Stimulated activated CD4-positive, alpha-beta T cell treated with anti-CD3 and anti-CD28 coated beads, Interleukin-4, amount 100 ng/mL, for 4 hours (primary cell): ENCODE results near the gene USO1.
A peak's percentile ranks its signal among the peaks of the same experiment; 100 is the strongest.
"Not testable (repeated sequence)": the region's sequence is repeated elsewhere in the genome, so short reads cannot be mapped to it uniquely, and the experiment has no call there.

Experiments used
- DNase-seq, 2 experiments: peaks; one replicate each; pipeline ENCODE4 v3.0.0-alpha.2; 2020

USO1 gene, protein sequence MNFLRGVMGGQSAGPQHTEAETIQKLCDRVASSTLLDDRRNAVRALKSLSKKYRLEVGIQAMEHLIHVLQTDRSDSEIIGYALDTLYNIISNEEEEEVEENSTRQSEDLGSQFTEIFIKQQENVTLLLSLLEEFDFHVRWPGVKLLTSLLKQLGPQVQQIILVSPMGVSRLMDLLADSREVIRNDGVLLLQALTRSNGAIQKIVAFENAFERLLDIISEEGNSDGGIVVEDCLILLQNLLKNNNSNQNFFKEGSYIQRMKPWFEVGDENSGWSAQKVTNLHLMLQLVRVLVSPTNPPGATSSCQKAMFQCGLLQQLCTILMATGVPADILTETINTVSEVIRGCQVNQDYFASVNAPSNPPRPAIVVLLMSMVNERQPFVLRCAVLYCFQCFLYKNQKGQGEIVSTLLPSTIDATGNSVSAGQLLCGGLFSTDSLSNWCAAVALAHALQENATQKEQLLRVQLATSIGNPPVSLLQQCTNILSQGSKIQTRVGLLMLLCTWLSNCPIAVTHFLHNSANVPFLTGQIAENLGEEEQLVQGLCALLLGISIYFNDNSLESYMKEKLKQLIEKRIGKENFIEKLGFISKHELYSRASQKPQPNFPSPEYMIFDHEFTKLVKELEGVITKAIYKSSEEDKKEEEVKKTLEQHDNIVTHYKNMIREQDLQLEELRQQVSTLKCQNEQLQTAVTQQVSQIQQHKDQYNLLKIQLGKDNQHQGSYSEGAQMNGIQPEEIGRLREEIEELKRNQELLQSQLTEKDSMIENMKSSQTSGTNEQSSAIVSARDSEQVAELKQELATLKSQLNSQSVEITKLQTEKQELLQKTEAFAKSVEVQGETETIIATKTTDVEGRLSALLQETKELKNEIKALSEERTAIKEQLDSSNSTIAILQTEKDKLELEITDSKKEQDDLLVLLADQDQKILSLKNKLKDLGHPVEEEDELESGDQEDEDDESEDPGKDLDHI

DNA sequence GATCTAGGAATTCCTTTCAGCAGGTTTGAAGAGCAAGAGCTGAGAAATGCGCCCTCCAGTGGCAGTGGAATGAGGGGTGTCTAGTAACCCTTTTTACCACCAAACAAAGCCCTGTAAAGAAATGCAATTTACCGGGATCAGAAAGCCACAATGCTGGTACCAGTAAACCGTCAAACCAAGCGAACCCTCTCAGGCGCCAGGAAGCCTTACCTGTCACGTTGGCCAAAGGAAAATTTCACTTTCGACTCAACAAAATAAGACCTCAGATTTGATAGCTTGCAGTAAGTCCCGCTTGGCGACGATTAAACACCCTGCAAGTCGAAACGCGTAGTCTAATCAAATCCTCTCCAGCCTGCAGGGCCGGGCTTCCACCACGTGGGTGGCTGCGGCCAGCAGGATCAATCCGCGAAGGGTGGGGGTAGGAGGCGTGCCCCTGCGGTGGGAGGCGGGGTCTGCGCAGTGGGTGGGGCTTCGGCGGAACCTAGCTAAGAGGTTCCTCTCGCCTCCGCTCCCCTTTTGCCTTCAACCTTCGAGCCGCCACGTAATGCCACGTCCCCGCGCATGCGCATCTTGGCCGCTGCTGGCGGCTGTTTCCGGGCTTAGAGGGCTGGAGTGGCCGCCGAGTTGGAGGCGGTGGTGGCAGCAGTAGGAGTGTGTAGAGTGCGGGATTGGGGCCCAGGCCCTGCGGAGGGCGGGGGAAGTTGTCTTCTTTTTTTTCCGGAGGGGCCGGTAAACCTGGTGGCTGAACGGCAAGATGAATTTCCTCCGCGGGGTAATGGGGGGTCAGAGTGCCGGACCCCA lies at the start of gene USO1:
Gene USO1, plus strand, starts transcription at position 512 of the 801 bp plus-strand sequence. Its CDS starts 243 bp downstream, at position 755.
- peak; percentile 98 to 99 for DNase-seq

DNA sequence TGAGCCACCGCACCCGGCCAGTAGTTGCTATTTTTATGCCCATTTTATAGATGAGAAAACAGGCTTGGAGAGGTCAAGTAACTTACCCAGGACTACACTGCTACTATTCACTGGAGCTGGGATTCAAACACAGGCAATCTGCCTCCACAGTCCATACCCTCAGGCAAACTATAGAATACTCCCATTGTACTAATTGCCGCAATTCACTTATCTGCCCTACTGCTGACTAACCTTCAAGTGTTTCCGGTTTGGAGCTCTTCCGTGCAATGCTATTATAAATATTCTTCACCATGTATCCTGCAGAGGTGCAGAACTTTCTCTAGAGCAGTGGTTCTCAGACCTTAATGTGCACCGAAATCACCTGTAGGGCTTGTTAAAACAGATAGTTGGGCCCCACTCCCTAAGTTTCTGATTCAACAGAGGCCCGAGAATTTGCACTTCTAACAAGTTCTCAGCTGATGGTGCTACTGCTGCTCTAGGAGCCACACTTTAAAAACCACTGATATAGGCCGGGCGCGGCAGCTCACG lies 49.3 kb upstream of the USO1 start:
- no peak for DNase-seq

DNA sequence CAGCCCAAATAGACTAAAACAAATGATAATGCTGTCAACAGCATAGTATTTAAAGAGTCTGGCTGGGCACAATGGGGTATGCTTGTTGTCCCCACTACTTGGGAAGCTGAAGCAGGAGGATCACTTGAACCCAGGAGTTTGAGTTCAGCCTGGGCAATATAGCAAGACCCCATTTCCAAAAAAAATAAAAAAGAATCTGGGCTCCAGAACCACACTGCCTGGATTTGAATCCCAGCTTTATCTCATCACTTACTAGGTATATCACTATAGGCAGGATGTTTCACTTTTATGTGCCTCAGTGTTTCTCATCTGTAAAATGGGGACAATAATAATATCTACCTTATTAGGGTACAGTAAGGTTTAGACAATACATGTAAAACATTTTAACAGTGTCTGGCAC lies 45.9 kb upstream of the USO1 start:
- DNase-seq, result no peak

DNA sequence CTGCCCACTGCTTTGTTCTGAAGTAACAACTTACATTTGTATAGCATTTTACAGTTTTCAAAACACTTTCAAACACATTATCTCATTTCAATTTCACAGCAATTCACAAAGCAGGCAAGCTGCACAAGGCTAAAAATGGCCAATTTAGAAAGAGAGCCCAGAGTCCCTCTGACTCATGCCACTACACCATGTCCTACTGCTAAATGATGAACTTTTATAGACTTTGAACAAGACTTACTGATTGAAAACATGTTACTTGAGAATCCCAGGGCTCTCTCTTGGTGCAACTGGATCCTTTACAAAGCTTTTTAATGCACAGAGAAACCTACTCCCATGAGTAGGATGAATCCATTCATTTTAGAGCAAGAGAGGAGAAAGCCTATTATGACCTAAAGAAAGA lies 45.4 kb upstream of the USO1 start:
- DNase-seq, result no peak

DNA sequence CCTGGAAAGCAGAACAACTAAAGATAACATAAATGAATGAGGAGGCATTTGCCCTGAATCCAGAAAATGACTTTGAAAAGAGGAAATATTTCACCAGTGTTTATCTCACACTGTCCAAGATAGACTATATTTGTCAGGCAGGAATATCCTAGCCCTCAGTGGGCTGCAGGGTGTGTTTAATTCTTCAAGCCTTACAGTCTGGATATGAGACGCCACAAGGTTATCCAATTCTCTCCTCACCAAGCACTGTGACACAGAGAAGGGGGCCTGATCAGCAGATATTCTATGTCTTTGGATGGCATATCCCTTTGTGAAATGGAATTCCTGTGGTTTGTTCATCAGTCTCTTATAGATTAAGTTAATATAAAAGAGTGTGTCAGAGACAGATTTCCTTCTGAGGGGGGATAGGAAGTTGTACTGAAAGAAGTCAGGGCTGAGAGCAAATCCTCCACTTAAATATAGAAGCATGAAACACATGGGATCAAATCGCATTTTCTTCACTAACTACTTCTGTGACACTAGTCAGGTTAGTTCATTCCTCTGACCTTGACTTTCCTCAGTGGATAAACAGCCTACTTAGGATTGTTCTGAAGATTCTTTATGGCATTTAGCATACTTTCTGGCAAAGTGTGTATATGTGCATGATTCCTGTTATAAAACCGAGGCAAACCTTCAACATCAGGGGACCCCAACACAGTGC lies 44.4 kb upstream of the USO1 start:
- no peak for DNase-seq

DNA sequence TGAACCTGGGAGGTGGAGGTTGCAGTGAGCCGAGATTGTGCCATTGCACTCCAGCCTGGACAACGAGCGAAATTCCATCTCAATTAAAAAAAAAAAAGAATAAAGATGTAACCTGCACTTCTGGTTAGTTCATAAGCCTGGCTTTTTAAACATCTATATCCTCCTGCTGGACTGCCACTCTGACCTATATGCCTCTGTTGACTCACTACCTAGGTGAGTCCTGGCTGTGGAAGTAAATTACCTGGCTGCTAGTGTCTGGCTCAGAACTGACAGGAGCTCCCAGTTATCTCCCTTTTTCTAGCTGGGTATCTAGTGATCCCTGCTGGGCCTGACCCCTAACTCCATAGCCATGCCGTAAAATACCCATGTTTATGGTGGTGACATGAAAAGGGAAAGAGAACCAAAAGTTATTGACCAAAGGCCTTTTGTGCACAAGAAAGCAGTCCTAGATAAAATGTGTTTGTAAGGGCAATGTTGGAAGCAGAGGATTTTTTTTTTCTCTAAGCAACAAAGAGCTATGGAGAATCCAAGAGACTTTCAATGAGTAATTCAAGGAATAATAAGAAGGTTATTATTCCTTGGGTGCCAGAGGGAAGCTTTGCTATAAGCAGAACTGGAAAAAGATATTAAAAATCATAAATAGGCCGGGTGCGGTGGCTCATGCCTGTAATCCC lies 40.8 kb upstream of the USO1 start:
- DNase-seq, result no peak

DNA sequence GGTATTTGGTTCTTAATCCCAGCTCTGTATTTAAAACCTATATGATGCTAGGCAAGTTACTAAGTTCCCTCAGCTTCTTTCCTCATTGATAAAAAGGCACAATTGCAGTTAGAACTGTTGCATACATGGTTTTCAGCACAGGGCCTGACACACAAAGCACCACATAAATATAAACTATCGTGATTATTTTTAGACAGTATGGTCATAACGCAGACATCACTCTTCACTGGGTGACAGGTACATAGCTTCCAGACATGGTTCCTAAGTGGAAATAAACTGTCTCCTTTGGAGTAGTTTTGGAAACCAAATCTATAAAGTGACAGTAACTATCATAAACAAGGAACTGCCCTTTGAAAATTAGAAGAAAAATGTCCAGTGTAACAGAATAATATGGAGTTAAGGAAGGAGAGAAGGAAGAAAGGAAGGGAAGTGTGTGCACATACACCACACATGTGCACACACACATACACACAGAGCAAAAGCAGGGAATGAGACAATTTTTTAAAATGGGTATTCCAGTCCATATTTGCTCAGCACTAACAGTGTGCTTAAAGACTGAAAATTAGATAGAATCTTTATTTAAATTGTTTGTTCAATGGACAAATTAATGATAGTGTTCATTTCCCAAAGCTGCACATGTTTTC lies 38.7 kb upstream of the USO1 start:
- DNase-seq, result no peak

DNA sequence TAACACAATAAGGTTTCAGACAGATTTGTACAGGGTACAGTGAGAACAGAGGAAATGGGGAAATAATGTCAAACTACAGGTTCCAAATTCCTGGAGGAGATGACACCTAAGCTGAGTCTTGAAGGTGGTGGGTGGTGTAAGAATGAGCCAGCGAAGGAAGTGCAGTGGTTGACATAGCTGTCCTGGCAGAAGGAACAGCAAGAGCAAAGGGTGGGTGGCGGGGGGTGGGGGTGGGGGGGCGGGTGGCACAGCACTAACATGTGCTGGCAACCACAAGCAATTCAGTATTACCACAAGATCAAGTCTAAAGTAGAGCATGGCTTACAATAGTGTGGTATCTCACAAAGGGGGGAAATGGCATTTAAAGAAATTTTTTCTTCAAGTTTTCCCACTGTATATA lies 38.0 kb upstream of the USO1 start:
- peak in 1 of 2 experiments; percentile 52 for DNase-seq

DNA sequence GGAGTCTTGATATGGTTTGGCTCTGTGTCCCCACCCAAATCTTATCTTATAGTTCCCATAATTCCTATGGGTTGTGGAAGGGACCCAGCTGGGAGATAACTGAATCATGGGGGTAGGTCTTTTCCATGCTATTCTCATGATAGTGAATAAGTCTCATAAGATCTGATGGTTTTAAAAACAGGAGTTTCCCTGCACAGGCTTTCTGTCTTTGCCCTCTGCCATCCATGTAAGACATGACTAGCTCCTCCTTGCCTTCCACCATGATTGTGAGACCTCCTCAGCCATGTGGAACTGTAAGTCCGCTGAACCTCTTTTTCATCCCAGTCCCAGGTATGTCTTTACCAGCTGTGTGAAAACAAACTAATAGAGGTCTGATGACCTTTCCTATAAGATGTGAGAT lies 37.3 kb upstream of the USO1 start:
- DNase-seq, result not testable (repeated sequence)

DNA sequence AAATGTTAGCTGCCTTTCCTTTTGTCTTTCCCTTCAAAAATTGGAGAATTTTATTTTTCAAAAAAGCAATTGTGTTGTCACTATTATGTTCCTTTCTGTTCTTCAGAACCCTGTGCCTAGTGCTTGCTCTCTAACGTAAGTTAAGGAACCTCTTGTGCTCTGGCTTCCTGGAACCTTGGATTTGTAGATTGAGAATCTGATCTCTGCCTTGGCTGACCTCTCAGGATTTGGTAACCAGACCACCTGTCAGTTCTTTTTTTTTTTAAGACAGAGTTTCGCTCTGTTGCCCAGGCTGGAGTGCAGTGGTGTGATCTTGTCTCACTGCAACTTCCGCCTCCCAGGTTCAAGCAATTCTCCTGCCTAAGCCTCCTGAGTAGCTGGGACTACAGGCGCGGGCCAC lies 32.3 kb upstream of the USO1 start:
- not testable (repeated sequence) for DNase-seq

DNA sequence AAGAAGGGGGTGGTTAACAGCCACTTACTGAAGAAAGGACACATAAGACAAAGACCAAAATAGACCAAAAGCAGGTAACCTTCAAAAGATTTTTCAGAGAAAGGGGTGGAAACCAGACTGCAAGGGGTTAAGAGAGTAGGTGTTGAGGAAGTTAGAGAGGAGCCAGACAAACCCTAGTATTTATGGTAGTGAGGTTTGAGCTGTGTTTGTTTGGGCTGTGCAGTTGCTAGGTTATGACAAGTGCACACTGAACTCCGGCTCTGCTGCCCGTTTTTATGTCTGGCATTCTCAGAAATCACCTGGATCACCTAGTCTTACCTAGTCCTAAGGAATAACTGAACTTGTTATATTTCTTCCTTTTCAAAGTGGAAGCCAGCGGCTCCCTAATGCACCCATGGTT lies 28.3 kb upstream of the USO1 start:
- DNase-seq, result no peak

DNA sequence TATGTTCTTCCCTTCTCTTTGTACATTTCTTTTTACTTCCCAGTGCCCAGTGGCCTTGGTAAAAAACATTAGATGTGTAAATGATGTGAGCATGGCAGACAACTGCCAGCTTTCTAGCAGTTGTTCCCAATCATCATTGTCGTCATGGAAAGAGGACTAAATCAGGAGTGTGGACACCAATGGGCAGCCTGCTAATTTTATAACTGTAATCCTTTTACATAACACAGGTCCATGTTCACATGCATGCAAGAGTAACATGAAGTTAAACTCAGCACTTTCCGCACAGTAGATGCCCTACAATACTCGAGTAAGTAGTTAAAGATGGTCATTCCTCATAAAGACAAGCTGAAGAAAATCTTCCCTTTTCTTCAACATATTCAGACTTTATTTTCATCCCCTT lies 27.8 kb upstream of the USO1 start:
- DNase-seq, result no peak

DNA sequence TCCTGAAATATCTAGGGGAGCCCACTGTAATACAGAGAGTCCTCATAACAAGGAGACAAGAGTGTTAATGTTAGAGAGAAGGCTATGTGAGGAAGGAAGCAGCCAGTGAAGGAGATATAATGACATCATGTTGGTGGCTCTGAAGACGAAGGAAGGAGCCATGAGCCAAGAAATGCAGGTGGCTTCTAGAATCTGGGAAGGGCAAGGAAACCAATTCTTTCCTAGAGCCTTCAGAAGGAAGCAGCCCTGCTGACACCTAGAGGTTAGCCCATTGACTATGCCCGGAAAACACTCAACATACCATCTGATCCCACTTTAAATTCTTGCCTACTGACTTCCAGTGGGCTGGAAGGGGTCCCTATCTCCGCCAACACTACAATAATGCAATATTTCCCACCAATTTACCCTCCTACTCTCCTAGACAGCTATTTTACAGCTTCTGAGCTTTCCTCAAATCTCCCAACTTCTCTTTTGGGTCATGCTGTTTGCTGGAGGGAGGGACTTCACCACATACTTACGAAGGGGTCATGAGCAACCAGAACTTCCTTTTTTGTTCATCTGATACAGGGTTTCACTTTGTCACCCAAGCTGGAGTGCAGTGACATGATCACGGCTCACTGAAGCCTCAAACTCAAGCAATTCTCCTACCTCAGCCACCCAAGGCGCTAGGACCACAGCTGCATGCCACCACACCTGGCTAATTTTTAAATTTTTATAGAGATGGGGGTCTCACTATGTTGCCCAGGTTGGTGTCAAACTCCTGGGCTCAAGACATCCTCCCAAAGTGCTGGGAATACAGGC lies 26.0 kb upstream of the USO1 start:
- DNase-seq, result no peak

DNA sequence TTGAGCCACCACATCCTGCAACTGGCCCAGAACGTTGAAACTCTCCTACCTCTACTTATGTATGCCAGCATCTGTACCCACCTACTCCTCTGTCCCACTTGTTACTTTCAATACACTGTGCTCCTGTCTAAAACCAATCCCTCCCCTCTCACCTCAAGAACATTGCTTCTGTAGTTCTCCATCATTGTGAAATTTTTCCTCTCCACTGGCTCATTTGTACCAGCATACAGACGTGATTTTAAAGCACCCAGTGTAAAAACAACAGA lies 25.5 kb upstream of the USO1 start:
- no peak for DNase-seq

DNA sequence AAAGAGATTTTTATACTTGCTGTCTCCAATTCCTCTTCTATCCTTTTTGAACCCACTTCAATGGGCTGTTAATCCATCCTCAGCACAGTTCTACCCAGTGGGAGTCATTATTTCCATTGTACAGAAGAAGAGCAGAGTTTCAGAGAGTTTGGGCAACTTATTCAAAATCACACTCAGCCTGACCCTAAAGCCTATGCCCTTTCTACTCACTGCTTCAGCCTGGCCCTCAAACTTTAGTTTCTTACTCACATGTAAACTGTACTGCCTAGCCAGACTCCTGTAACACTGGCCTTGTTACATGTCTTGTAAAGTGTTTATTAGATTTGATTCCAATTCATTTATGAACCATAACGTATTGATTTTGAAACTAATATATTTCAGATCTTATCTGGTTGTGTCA lies 25.1 kb upstream of the USO1 start:
- DNase-seq, result no peak

DNA sequence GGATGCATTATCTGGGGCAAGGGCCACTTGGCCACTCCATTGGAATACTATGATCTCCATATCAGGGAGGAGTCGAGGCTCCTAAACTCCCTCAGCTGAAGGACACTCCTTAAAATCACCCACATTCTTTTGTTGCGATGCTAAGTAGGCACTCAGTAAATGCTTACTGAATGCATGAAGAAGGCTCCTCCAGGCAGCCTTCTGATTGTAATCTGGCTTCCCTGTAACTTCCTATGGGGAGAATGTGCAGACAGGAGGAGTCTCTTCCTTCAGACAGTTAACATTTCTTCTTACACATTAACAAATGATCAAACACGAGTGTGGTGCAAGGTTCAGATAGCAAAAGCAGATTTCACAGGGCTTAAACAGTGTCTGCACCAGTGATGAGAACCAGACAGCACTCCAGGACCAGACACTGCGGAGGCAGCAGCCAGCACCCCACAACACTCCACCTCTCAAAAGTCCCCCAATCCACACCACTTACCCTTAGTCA lies 21.4 kb upstream of the USO1 start:
- no peak for DNase-seq

DNA sequence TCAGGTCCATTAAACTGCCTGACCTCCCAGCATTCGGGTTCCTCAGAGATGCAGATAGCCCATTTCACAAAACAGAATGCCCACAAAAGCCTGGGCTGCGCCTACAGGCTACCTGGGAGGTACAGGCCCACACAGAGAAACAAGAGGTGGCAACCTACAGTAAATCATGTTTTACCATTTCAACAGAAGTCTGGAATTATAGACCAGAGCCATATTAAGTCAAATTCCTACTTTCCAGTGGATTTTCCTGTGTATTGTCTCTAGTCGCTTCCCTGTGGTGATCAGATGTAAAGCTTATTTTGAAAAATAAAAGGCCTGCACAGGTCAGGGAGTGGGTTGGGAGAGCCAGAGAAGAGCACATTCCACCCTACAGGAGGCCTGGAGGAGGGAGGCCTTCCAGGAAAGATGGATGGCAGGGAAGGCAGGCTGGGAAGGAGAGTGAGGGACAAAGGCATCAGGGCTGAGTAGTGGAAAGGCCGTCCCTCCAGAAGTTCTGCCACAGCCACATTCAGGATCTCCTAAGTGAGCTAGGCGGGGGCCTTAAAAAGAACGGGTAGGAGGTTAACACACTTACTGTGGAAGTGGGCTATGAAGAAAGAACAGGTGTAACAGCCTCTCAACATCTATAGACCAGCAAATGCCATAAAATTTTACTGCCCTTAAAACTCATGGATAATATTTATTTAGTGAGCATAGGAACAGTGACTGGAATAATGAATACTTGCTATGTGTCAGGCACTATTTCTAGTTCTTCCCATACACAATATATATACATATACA lies 19.0 kb upstream of the USO1 start:
- DNase-seq, result no peak

DNA sequence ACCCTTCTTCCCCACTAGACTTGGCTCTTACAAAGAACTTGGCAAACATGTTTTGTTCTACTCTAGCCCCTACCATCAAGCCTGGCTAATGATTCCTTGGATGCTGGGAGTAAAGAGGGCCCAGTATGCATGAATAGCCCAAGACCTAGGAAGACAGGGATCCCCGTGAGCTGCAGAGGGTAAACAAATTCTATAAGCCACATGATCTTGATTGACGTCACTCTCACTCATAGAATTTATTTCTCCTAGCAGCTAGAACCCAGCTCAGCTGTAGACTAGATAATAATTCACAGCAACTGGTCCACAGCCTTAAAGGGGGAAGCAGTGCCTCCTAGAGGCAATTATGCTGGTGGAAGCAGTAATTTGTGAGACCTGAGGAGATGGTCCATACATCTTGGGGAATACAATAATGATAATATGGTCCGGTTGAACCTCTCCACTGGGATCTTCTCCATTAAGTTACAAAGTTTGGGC lies 16.1 kb upstream of the USO1 start:
- DNase-seq, result peak; percentile 9 to 37

DNA sequence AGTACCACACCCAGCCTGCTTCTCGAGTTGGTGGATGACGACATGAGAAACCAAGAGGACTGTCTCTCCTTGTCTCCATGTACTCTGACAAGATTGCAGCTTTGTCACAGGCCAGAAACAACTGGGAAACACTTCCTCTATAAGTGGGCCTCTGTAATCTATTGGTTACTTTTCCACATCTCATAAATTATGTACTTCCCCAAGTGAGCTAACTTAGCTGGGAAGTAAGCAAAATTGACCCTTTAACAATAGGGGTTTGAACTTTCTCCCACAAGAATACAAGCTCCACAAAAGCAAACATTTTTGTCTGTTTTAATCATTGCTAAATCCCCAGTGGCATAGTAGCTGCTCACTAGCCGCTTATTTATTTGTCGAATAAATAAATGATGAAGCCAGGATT lies 14.1 kb upstream of the USO1 start:
- no peak for DNase-seq
